ENCODE data around the gene FAM168A.

Gene FAM168A

DNA sequence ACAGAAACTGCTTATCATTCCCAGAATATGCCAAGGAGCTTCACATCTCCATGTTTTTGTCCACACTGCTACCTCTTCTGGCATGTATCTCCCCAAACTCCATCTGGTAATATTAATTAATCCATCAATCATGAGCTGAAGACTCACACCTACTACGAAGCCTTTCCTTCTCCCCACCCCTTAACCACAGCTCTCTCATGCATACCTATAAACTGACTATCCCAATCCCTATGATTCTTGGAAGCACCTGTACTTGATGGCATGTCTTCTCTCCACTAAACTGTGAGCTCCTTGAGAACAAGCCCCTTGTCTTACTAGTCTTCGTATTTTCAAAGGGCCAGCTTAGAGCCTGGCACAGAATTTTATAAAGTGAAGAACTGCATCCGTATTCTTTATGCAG lies 174.4 kb downstream of the FAM168A start:
- no peak overlapping the region for H3K4me3 ChIP-seq (ENCODE audit: low read length)
- peaks cover 4% of the 10 kb centered on the region for H3K4me1 ChIP-seq (ENCODE audit: control insufficient read depth, insufficient read depth, low read length)
- H3K9ac ChIP-seq (ENCODE audit: low read length), result no peak overlapping the region
- H3K36me3 ChIP-seq (ENCODE audit: control insufficient read depth, insufficient read depth, low read length), result no peaks in the 10 kb centered on the region
- no peaks in the 10 kb centered on the region for H3K27me3 ChIP-seq (ENCODE audit: control insufficient read depth, insufficient read depth, low read length)
- no peak overlapping the region for H3K27ac ChIP-seq (ENCODE audit: low read depth, low read length)

GRCh38 chr11:73422886-73423285 lies 175.0 kb downstream of the FAM168A start:
- Histone ChIP-seq H3K4me1 (ENCODE audit: control insufficient read depth, insufficient read depth, low read length) (peaks cover 4% of the 10 kb centered on the region), H3K27me3 (ENCODE audit: control insufficient read depth, insufficient read depth, low read length) (no peaks in the 10 kb centered on the region), H3K9ac (ENCODE audit: low read length) (no peak overlapping the region), H3K36me3 (ENCODE audit: control insufficient read depth, insufficient read depth, low read length) (no peaks in the 10 kb centered on the region), H3K27ac (ENCODE audit: low read depth, low read length) (no peak overlapping the region), H3K4me3 (ENCODE audit: low read length) (no peak overlapping the region)

GRCh38 chr11:73420136-73420535 lies 177.8 kb downstream of the FAM168A start:
- no peaks in the 10 kb centered on the region for H3K27me3 ChIP-seq (ENCODE audit: control insufficient read depth, insufficient read depth, low read length)
- peaks cover 6% of the 10 kb centered on the region for H3K4me1 ChIP-seq (ENCODE audit: control insufficient read depth, insufficient read depth, low read length)
- no peak overlapping the region for H3K27ac ChIP-seq (ENCODE audit: low read depth, low read length)
- H3K36me3 ChIP-seq (ENCODE audit: control insufficient read depth, insufficient read depth, low read length), result no peaks in the 10 kb centered on the region
- H3K4me3 ChIP-seq (ENCODE audit: low read length), result no peak overlapping the region
- no peak overlapping the region for H3K9ac ChIP-seq (ENCODE audit: low read length)

- Histone ChIP-seq H3K9ac (ENCODE audit: low read length) (no peak overlapping the region), H3K27ac (ENCODE audit: low read depth, low read length) (no peak overlapping the region), H3K4me1 (ENCODE audit: control insufficient read depth, insufficient read depth, low read length) (peaks cover 8% of the 10 kb centered on the region), H3K27me3 (ENCODE audit: control insufficient read depth, insufficient read depth, low read length) (no peaks in the 10 kb centered on the region), H3K36me3 (ENCODE audit: control insufficient read depth, insufficient read depth, low read length) (no peaks in the 10 kb centered on the region), H3K4me3 (ENCODE audit: low read length) (no peak overlapping the region)
Observed at GRCh38 chr11:73416786-73417185, 181.1 kb downstream of the FAM168A start.

GRCh38 chr11:73415854-73416615 lies 181.9 kb downstream of the FAM168A start:
- H3K36me3 ChIP-seq (ENCODE audit: control insufficient read depth, insufficient read depth, low read length), result no peaks in the 10 kb centered on the region
- H3K9ac ChIP-seq (ENCODE audit: low read length), result no peak overlapping the region
- H3K4me1 ChIP-seq (ENCODE audit: control insufficient read depth, insufficient read depth, low read length), result peaks cover 8% of the 10 kb centered on the region
- H3K4me3 ChIP-seq (ENCODE audit: low read length), result no peak overlapping the region
- no peaks in the 10 kb centered on the region for H3K27me3 ChIP-seq (ENCODE audit: control insufficient read depth, insufficient read depth, low read length)
- no peak overlapping the region for H3K27ac ChIP-seq (ENCODE audit: low read depth, low read length)

GRCh38 chr11:73414977-73415651 lies 182.8 kb downstream of the FAM168A start:
- Histone ChIP-seq H3K36me3 (ENCODE audit: control insufficient read depth, insufficient read depth, low read length) (no peaks in the 10 kb centered on the region), H3K27ac (ENCODE audit: low read depth, low read length) (no peak overlapping the region), H3K4me1 (ENCODE audit: control insufficient read depth, insufficient read depth, low read length) (peaks cover 8% of the 10 kb centered on the region), H3K9ac (ENCODE audit: low read length) (no peak overlapping the region), H3K27me3 (ENCODE audit: control insufficient read depth, insufficient read depth, low read length) (no peaks in the 10 kb centered on the region), H3K4me3 (ENCODE audit: low read length) (no peak overlapping the region)

DNA sequence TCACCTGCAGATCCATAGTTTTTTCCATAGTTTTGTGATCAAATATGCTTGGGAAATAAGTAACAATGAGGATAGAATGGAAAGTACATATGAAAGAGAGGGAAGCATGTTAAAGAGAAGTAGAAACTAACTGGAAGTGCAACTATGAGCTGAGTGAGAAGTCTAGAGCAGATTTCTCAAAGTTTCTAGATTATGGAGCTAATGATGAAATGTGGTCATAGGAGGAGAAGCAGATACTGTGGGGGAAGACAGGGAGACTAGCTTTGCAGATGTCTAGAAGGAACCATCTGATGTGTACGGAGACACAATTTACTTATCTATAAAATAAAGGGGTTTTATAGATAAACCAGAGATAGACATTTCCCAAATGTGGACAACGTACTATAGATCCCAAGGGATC lies 184.7 kb downstream of the FAM168A start:
- no peak overlapping the region for H3K27ac ChIP-seq (ENCODE audit: low read depth, low read length)
- H3K9ac ChIP-seq (ENCODE audit: low read length), result no peak overlapping the region
- H3K4me1 ChIP-seq (ENCODE audit: control insufficient read depth, insufficient read depth, low read length), result peaks cover 8% of the 10 kb centered on the region
- H3K36me3 ChIP-seq (ENCODE audit: control insufficient read depth, insufficient read depth, low read length), result no peaks in the 10 kb centered on the region
- H3K27me3 ChIP-seq (ENCODE audit: control insufficient read depth, insufficient read depth, low read length), result no peaks in the 10 kb centered on the region
- no peak overlapping the region for H3K4me3 ChIP-seq (ENCODE audit: low read length)

DNA sequence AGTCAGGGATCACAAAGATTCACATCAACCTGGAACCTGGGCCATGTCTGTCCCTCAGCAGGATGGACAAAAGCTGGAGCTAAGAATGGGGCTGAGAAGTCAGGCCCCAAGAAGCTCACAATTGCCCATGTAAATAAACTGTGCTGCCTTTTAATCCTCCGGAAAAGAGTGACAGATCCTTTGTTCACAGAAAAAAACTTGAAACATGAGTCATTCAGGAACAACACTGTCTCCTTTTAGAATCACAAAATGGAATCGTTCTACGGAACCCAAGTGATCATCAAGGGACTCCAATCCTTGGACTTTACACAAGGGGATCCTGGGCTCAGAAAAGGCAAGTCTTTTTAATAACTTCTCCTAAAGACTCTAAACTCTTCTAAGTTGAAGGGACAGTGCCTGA lies 185.6 kb downstream of the FAM168A start:
- Histone ChIP-seq H3K27ac (ENCODE audit: low read depth, low read length) (no peak overlapping the region), H3K4me1 (ENCODE audit: control insufficient read depth, insufficient read depth, low read length) (peaks cover 8% of the 10 kb centered on the region), H3K4me3 (ENCODE audit: low read length) (no peak overlapping the region), H3K36me3 (ENCODE audit: control insufficient read depth, insufficient read depth, low read length) (no peaks in the 10 kb centered on the region), H3K27me3 (ENCODE audit: control insufficient read depth, insufficient read depth, low read length) (no peaks in the 10 kb centered on the region), H3K9ac (ENCODE audit: low read length) (no peak overlapping the region)

DNA sequence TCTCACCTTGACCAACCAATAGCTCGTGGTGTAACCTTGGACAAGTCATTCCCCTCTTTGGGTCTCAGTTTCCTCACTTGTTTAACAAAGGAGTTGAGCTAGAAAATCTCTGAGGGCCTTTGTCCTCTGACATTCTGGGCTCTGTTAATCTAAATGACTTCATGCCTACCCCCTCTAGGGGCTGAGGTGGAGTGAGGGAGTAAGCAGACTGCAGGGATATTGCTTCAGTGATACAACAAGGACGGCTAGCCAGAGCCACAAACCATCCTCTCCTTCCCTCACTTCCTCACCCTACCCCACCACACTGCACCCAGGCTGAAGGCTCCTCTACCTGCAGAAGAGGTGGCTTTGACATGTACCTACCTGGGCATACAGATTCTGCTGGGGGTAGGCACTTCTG lies 186.9 kb downstream of the FAM168A start:
- H3K27me3 ChIP-seq (ENCODE audit: control insufficient read depth, insufficient read depth, low read length), result no peaks in the 10 kb centered on the region
- no peaks in the 10 kb centered on the region for H3K36me3 ChIP-seq (ENCODE audit: control insufficient read depth, insufficient read depth, low read length)
- peaks cover 8% of the 10 kb centered on the region for H3K4me1 ChIP-seq (ENCODE audit: control insufficient read depth, insufficient read depth, low read length)
- H3K9ac ChIP-seq (ENCODE audit: low read length), result no peak overlapping the region
- no peak overlapping the region for H3K27ac ChIP-seq (ENCODE audit: low read depth, low read length)
- no peak overlapping the region for H3K4me3 ChIP-seq (ENCODE audit: low read length)

DNA sequence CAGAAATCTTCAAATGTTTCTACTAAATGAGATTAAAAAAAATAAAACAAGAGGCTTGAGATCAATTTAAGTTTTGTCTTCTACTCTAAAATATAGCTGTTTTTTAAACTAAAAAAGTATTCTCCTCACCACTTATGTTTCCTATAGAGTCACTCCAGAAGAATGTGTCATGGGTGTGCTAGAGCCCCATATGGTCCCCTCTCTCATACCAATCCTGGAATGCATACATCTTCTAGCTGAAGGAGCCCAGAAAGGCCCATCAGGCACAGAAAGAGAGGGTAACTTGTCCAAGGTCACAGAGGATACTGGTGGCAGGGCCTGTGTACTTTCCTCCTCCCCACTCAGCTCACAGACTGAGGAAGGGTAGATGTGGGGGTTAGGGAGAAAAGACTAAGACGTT lies 187.3 kb downstream of the FAM168A start:
- no peak overlapping the region for H3K9ac ChIP-seq (ENCODE audit: low read length)
- peaks cover 7% of the 10 kb centered on the region for H3K4me1 ChIP-seq (ENCODE audit: control insufficient read depth, insufficient read depth, low read length)
- H3K4me3 ChIP-seq (ENCODE audit: low read length), result no peak overlapping the region
- no peak overlapping the region for H3K27ac ChIP-seq (ENCODE audit: low read depth, low read length)
- no peaks in the 10 kb centered on the region for H3K36me3 ChIP-seq (ENCODE audit: control insufficient read depth, insufficient read depth, low read length)
- no peaks in the 10 kb centered on the region for H3K27me3 ChIP-seq (ENCODE audit: control insufficient read depth, insufficient read depth, low read length)

- Histone ChIP-seq H3K9ac (ENCODE audit: low read length) (no peak overlapping the region), H3K27me3 (ENCODE audit: control insufficient read depth, insufficient read depth, low read length) (no peaks in the 10 kb centered on the region), H3K36me3 (ENCODE audit: control insufficient read depth, insufficient read depth, low read length) (no peaks in the 10 kb centered on the region), H3K4me1 (ENCODE audit: control insufficient read depth, insufficient read depth, low read length) (peaks cover 2% of the 10 kb centered on the region), H3K4me3 (ENCODE audit: low read length) (no peak overlapping the region), H3K27ac (ENCODE audit: low read depth, low read length) (no peak overlapping the region)
Observed at GRCh38 chr11:73409431-73409830, 188.5 kb downstream of the FAM168A start.

GRCh38 chr11:73406619-73407018 lies 191.3 kb downstream of the FAM168A start:
- no peaks in the 10 kb centered on the region for H3K4me1 ChIP-seq (ENCODE audit: control insufficient read depth, insufficient read depth, low read length)
- no peak overlapping the region for H3K27ac ChIP-seq (ENCODE audit: low read depth, low read length)
- no peaks in the 10 kb centered on the region for H3K27me3 ChIP-seq (ENCODE audit: control insufficient read depth, insufficient read depth, low read length)
- H3K9ac ChIP-seq (ENCODE audit: low read length), result no peak overlapping the region
- H3K4me3 ChIP-seq (ENCODE audit: low read length), result no peak overlapping the region
- H3K36me3 ChIP-seq (ENCODE audit: control insufficient read depth, insufficient read depth, low read length), result no peaks in the 10 kb centered on the region

GRCh38 chr11:73406131-73406530 lies 191.8 kb downstream of the FAM168A start:
- H3K4me3 ChIP-seq (ENCODE audit: low read length), result no peak overlapping the region
- H3K9ac ChIP-seq (ENCODE audit: low read length), result no peak overlapping the region
- H3K4me1 ChIP-seq (ENCODE audit: control insufficient read depth, insufficient read depth, low read length), result no peaks in the 10 kb centered on the region
- no peaks in the 10 kb centered on the region for H3K27me3 ChIP-seq (ENCODE audit: control insufficient read depth, insufficient read depth, low read length)
- H3K36me3 ChIP-seq (ENCODE audit: control insufficient read depth, insufficient read depth, low read length), result no peaks in the 10 kb centered on the region
- no peak overlapping the region for H3K27ac ChIP-seq (ENCODE audit: low read depth, low read length)
